ENCODE results near the gene RFXAP.

DNA sequence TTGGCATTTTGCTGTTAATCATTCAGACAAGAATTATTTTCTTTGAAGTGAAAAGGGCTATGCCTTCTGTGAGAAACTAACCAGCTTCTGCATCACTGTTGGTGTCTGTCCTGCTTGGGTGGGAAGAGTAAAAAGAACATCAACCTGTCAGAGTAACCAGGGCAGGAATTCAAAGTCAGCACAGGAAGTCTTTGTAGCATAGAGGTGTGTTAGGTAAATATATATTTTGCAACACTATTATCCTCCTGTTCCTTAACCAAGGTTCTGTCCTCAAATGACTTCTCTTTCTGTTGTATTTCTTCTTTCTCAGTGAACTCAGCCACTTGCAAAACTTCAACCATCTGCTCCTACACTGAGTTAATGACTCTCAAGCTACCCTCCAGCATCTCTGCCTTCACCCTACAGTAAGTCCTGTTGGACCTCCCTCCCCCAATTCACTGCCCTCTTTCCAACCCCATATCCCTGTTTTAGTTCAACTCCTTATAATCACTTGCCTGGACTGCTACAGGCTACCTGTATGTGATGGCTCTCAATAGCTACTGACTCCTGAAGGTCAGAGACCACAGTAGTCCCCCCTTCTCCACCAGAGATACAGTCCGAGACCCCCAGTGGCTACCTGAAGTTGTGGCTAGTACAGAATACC, 51.1 kb downstream of the RFXAP start:
- TF ChIP-seq POLR2AphosphoS5 (IDR thresholded peaks at IDR 0.05; ENCODE audit: low read depth, low read length) (no peak), REST (IDR thresholded peaks at IDR 0.05; ENCODE audit: insufficient read depth in 1 of 2, low read depth in 2 of 2, low read length in 2 of 2) (no peak), SIN3A (IDR thresholded peaks at IDR 0.05; ENCODE audit: borderline replicate concordance, insufficient read depth, low read length) (no peak)
